Inferior parietal cortex (tissue), 1 donor: Measurements from ENCODE around the gene SLC36A2.
"Not testable (repeated sequence)": the region's sequence is repeated elsewhere in the genome, so short reads cannot be mapped to it uniquely, and the experiment has no call there.

Experiments used
- DNase-seq: peaks from one replicate; pipeline ENCODE4 v3.0.0-alpha.2; 2016; ENCODE audit errors: extremely low spot score

Gene SLC36A2

DNA sequence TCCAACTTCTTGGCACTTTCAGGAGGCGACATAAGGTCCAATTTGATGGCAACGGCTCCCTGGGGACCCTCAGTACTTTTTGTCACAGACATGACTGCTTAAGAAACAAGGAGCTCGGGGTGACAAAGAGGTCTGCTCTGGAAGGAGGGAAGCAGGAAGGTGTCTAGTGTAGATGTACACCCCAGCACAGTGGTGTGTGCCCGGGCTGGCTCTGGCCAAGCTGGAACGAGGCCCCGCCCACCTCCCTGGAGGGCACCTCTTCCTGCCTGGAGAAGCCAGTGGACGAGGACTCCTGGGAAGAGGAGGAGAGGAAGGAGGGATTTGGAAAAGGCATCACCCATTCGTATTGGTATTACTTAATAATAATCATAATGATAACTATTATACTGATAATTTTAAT is at the start of gene SLC36A2:
SLC36A2 (minus strand) TSS at position 191 of the 400 bp plus-strand sequence; CDS start at position 92, 99 bp downstream.
- DNase-seq, result no peak

DNA sequence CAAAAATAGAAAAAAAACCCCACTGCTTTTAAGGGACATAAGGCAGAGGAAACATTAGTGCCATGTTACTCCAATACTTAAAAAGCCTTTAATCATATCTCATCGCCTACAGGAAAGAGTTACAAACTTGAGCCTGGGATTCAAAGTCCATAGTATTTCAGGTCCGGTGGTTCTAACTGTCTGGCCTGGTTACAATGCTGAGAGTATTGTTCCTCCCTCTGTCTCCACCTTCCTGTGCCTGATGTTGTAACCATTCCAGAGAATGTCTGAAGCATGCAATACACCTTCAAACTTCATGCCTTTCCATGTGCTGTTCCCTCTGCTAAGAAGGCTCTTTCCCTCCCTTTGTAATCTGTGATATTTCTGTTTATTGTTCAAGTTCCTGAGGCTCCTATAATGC is 41.6 kb upstream of the SLC36A2 start:
- DNase-seq, result no peak

DNA sequence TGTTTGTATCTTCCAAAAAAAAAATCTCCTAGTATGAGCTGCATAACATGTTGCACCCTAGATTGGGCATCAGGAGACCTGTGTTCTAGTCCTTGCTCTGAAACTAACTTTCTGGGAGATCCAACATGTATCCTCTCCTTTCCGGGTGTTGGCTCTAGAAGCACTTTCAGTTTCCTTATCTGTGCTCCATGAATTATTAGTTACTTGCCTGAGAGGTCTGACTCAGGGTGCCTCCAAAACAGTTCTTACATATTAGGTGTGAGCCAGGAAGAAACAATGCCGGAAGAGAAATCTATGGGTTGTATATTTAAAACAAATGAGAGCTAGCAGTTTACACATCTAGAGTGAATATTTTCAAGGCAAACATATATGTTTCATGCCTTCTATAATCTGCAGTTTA is 36.7 kb upstream of the SLC36A2 start:
- no peak for DNase-seq

- DNase-seq, result no peak
Observed at GRCh38 chr5:151383011-151383410, 35.7 kb upstream of the SLC36A2 start.

- no peak for DNase-seq
Observed at GRCh38 chr5:151382576-151382975, 35.2 kb upstream of the SLC36A2 start.

DNA sequence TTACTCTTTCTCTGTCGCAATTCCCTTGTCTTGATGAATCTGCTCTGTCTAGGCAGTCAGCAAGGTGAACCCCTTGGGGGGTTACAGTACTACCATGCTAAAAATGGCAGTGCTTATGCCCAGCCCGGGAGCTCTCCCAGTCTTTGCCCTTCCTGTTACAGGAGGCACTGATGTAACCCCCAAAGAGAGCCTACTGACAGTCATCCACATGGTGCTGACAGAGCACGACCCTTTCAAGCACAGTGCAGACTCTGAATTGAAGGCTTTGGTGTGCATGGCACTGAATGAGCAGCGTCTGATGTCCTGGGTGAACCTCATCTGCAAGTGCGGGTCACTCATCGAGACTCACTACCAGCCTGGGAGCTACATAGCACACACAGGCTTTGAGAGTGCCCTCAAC is 34.5 kb upstream of the SLC36A2 start:
- no peak for DNase-seq

DNA sequence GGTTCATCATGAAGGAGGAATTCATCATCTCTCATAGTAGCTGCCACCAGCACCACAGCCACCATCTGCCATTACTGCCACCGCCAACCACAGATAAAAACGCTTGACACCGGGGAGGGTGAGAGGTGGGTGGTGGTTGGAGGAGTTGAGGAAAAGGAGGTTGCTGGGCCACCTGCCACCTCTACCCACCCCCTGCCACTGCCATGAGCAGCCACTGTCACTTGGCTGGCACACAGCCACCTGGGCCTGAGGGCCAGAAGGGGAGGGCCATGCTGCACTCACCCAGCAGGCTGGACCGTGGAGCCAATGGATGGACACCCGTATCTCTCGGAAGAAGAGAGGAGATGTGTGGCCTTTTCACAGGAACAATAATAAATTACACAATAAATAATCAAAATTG is 31.3 kb upstream of the SLC36A2 start:
- no peak for DNase-seq

GRCh38 chr5:151374539-151374938 is 27.2 kb upstream of the SLC36A2 start:
- DNase-seq, result no peak

DNA sequence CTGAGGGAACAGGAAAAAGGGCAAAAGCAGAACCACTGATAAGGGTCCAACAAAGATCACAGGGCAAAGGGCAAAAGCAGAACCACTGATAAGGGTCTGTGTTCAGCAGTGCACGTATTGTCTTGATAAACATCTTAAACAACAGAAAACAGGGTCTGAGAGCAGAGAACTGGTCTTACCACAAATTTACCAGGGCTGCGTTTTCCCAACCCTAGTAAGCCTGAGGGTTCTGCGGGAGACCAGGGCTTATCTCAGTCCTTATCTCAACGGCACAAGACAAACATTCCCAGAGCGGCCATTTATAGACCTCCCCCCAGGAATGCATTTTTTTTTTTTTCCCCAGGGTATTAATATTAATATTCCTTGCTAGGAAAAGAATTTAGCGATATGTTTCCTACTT is 19.7 kb upstream of the SLC36A2 start:
- DNase-seq, result not testable (repeated sequence)

DNA sequence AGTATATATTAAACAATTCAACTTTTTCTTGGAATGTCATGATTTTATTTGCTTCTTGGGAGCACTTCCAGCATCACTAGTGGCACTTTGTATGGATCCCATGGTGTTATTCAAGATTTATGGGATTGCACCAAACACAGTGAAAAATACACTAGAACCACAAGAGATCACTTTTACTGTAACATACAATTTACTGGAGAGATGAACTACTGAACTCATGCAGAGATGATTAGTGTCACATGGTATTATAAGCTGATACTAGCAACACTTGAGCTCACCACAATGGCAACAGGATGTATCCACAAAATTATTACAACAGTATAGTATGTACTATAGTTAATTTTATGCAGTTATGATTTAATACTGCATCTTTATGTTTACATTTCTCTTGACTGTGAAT is 16.3 kb upstream of the SLC36A2 start:
- no peak for DNase-seq

GRCh38 chr5:151362970-151363369 is 15.6 kb upstream of the SLC36A2 start:
- DNase-seq, result no peak

GRCh38 chr5:151359391-151359790 is 12.0 kb upstream of the SLC36A2 start:
- no peak for DNase-seq

DNA sequence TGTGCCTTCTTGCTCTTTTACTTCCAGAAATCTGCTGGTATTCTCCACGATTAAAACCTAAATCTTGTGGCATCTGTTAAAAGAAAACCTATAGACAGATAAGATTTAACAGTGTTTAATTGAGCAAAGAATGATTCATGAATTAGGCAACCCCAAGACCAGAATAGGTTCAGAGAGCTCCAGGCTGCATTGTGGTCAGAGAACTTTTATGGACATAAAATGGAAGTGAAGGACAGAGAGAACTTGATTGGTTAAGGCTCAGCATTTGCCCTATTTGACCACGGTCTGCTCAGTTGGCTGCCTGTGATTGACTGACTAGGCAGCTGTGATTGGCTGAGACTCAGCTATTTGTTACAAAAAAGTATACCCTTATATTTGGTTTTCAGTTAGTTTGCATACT is 10.4 kb upstream of the SLC36A2 start:
- DNase-seq, result no peak

GRCh38 chr5:151357097-151357496 is 9.7 kb upstream of the SLC36A2 start:
- no peak for DNase-seq

DNA sequence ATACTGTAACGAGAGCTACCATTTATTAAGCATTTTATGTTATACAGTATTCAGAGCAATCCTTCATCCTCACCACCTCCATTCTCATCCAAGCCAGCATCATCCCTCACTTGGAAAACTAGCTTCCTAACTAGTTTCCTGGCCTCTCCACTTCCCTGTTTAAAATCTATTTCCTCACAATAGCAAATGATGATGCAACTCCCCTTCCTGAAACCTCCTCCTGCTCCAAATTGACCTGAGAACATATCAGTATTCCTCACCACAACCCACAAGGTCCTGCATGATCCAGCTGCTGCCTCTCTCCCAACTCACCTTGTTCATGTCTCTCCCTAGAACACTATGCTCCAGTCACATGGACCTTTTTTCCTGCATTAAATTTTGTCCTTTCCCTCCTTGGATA is 4.3 kb upstream of the SLC36A2 start:
- DNase-seq, result no peak

- DNase-seq, result no peak
Observed at GRCh38 chr5:151348789-151349188, 1.4 kb upstream of the SLC36A2 start.

GRCh38 chr5:151345808-151346478 is 1.4 kb downstream of the SLC36A2 start:
- no peak for DNase-seq

DNA sequence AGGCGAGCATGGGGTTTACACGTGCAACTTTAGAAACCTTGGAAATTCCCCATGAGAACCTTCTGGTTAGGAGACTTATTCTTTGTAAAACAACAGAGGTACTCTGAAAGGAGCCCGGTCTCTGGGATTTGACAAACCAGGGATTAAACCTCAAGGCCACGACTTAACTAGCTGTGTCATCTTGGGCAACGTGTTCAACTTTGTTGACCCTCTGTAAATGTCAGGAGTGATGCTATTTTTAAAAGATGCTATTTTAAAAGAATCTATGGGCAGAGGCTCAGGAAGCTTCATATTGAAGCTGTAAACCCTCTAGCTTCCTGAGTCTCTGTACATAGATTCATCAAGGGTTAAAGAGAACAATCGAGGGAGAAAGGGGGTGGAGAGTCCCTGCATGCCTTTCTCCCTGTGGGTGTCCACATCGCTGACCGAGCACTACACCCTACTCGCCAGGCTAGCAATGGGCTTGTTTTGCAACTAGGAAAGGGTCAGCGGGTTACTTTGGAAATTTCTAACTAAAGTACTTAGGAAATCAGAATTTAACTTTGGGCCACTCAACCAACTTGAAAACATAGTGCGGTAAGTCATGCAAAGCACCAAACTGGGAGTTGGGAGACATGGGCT is 2.1 kb downstream of the SLC36A2 start:
- DNase-seq, result no peak

- DNase-seq, result no peak
Observed at GRCh38 chr5:151344088-151344487, 3.3 kb downstream of the SLC36A2 start.

DNA sequence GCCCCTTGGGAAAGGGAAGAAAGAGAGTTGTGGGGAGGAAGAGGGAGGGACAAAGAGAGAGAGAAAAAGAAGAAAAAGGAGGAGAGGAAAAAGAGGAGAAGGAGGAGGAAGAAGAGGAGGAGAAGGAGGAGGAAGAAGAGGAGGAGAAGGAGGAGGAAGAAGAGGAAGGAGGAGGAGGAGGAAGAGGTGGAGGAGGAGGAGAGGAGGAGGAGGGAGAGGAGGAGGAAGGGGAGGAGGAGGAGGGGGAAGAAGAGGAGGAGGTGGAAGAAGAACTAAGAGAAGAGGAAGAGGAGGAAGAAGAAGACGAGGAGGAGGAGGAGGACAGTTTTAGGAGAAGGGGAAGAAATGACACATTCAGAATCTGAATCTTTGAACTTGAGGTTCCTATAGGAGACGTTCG is 7.4 kb downstream of the SLC36A2 start:
- no peak for DNase-seq

DNA sequence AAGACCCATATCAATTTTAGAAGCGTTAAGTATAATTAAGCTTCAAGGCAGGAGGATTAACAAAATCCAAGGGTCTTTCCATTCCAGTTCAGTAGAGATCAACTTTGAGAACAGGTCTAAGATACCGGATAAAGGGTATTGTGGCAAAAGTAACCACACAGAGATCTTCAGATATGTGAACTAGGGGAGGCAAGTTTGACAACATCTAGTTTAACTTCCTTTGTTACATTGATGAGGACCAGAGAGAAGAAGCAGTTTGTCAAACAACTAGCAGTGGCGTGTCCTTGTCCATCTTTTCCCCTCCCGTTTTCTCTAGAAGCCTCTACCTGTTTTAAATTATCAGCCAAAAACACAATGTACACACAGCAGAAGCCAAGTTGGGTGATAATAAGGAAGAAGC is 8.6 kb downstream of the SLC36A2 start:
- DNase-seq, result no peak

DNA sequence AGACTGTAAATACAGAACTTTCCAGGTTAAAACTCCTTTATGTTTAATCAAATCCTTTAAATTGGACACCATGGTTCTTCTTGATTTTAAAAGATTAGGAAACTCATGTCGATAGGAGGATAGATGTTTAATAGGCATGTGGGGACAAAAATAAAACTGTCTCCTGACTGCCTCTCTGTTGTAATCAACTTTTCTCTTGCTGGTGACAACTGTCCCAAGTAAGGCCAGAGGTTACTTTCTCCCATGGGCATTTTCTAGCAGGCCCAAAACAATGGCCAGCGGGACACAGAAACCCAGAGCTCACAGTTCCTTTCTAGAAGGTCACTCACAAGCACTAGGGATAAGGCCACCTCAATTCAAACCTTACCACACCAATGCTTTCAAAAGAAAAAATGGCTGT is 14.5 kb downstream of the SLC36A2 start:
- DNase-seq, result no peak

GRCh38 chr5:151328734-151329133 is 18.6 kb downstream of the SLC36A2 start:
- no peak for DNase-seq

GRCh38 chr5:151327585-151327984 is 19.8 kb downstream of the SLC36A2 start:
- DNase-seq, result no peak
